Measurements from ENCODE around the gene ACSBG1. TPM values are rescaled to one million over a fixed set of nuclear protein-coding genes. Genes with fewer than 3 reads are reported as not detected.

Gene ACSBG1
- total RNA-seq, 2 experiments from 2014 or later = 0.30 to 0.41 TPM

GRCh38 chr15:78228356-78228996 lies 5.9 kb downstream of the ACSBG1 start:
- Histone ChIP-seq H3K4me3 (ENCODE audit: low read depth, low read length, poor library complexity, severe bottlenecking) (no peak overlapping the region), H4K20me1 (ENCODE audit: insufficient read depth, low read length) (no peaks in the 10 kb centered on the region), H3K79me2 (ENCODE audit: insufficient read depth, low read depth, low read length) (no peaks in the 10 kb centered on the region), H3K36me3 (ENCODE audit: insufficient read depth, low read length) (no peaks in the 10 kb centered on the region), H3K4me1 (ENCODE audit: insufficient read depth, low read length, poor library complexity, severe bottlenecking) (no peaks in the 10 kb centered on the region), H3K4me2 (ENCODE audit: low read length) (no peak overlapping the region), H2AFZ (ENCODE audit: low read length) (no peak overlapping the region), H3K27ac (ENCODE audit: low read depth, low read length, poor library complexity, severe bottlenecking) (no peak overlapping the region), H3K9me2 (ENCODE audit: insufficient read depth, low read length) (no peaks in the 10 kb centered on the region), H3K9me3 (ENCODE audit: low read length) (no peaks in the 10 kb centered on the region)
- no peak for DNase-seq (ENCODE audit: low spot score)
- ChIA-PET CTCF (ENCODE audit: unreplicated experiment) (no interaction called here), POLR2A (interaction anchor here (0.9 kb wide), 1 partner anchor 18 kb away, joined by 3 read pairs; no protein-coding TSS in a partner anchor)
- no TSS peak for BruUV-seq (replicated peaks)
- intact Hi-C loops (cut with micrococcal nuclease; ENCODE audit: unreplicated experiment) = no loop called here
- no peak for TF ChIP-seq EZH2phosphoT487 (IDR thresholded peaks at IDR 0.05; ENCODE audit: borderline replicate concordance, low read depth, low read length)
- TF ChIP-seq, protein P1, sequence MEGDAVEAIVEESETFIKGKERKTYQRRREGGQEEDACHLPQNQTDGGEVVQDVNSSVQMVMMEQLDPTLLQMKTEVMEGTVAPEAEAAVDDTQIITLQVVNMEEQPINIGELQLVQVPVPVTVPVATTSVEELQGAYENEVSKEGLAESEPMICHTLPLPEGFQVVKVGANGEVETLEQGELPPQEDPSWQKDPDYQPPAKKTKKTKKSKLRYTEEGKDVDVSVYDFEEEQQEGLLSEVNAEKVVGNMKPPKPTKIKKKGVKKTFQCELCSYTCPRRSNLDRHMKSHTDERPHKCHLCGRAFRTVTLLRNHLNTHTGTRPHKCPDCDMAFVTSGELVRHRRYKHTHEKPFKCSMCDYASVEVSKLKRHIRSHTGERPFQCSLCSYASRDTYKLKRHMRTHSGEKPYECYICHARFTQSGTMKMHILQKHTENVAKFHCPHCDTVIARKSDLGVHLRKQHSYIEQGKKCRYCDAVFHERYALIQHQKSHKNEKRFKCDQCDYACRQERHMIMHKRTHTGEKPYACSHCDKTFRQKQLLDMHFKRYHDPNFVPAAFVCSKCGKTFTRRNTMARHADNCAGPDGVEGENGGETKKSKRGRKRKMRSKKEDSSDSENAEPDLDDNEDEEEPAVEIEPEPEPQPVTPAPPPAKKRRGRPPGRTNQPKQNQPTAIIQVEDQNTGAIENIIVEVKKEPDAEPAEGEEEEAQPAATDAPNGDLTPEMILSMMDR (conservative IDR thresholded peaks at IDR 0.05; ENCODE audit: low read length) = no peak

DNA sequence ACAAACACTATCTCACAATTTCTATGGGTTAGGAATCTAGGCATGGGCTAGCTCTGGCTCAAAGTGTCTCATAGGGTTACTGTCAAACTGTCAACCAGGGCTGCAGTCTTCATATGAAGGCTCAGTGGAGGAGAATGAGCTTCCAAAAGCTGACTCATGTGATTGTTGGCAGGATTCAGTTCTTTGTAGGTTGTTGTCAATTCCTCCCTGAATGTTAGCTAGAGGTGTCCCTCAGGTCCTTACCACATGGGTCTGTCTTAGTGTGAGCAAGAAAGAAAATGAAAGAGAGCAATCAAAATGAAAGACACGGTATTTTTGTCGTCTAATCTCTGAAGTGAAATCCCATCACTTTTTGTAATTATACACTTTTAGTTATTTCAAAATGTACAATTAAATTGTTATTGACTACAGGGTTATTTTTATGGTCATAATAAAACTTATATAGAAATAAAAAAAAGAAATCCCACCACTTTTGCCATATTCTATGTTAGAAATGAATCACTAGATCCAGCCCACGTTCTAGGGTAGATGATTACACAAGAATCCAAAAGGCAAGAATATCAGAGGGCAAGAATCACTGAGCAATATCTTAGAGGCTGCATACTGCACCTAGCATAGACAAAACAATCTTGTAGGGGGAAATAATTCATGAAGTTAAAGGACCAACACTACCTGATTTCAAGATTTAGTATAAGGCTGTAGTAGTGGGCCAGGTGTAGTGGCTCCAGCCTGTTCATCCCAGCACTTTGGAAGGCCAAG lies 8.4 kb downstream of the ACSBG1 start:
- Histone ChIP-seq H4K20me1 (ENCODE audit: insufficient read depth, low read length) (no peaks in the 10 kb centered on the region), H3K79me2 (ENCODE audit: insufficient read depth, low read depth, low read length) (no peaks in the 10 kb centered on the region), H3K4me3 (ENCODE audit: low read depth, low read length, poor library complexity, severe bottlenecking) (no peak overlapping the region), H2AFZ (ENCODE audit: low read length) (no peak overlapping the region), H3K9me2 (ENCODE audit: insufficient read depth, low read length) (no peaks in the 10 kb centered on the region), H3K27ac (ENCODE audit: low read depth, low read length, poor library complexity, severe bottlenecking) (no peak overlapping the region), H3K4me1 (ENCODE audit: insufficient read depth, low read length, poor library complexity, severe bottlenecking) (no peaks in the 10 kb centered on the region), H3K9me3 (ENCODE audit: low read length) (no peaks in the 10 kb centered on the region), H3K36me3 (ENCODE audit: insufficient read depth, low read length) (no peaks in the 10 kb centered on the region), H3K4me2 (ENCODE audit: low read length) (no peak overlapping the region)
- no TSS peak for BruUV-seq (replicated peaks)
- DNase-seq (ENCODE audit: low spot score) = no peak
- POLR2A ChIA-PET = interaction anchor here (0.6 to 0.7 kb wide), 2 partner anchors 183 to 354 kb away, joined by 3 read pairs; no protein-coding TSS in a partner anchor
- TF ChIP-seq EZH2phosphoT487 (IDR thresholded peaks at IDR 0.05; ENCODE audit: borderline replicate concordance, low read depth, low read length) = no peak
- TF ChIP-seq, protein P1 (conservative IDR thresholded peaks at IDR 0.05; ENCODE audit: low read length) = no peak
- CTCF ChIA-PET (ENCODE audit: unreplicated experiment) = interaction anchor here (0.5 to 0.6 kb wide), 2 partner anchors 14 to 16 kb away, joined by 3 to 4 read pairs; no protein-coding TSS in a partner anchor
- intact Hi-C loops (cut with micrococcal nuclease; ENCODE audit: unreplicated experiment) = no loop called here

- Histone ChIP-seq H3K9me3 (ENCODE audit: low read length) (no peaks in the 10 kb centered on the region), H3K4me2 (ENCODE audit: low read length) (no peak overlapping the region), H2AFZ (ENCODE audit: low read length) (no peak overlapping the region), H3K79me2 (ENCODE audit: insufficient read depth, low read depth, low read length) (no peaks in the 10 kb centered on the region), H4K20me1 (ENCODE audit: insufficient read depth, low read length) (no peaks in the 10 kb centered on the region), H3K9me2 (ENCODE audit: insufficient read depth, low read length) (no peaks in the 10 kb centered on the region), H3K4me1 (ENCODE audit: insufficient read depth, low read length, poor library complexity, severe bottlenecking) (no peaks in the 10 kb centered on the region), H3K27ac (ENCODE audit: low read depth, low read length, poor library complexity, severe bottlenecking) (no peak overlapping the region), H3K36me3 (ENCODE audit: insufficient read depth, low read length) (no peaks in the 10 kb centered on the region), H3K4me3 (ENCODE audit: low read depth, low read length, poor library complexity, severe bottlenecking) (no peak overlapping the region)
- DNase-seq (ENCODE audit: low spot score) = no peak
- no TSS peak for BruUV-seq (replicated peaks)
- ChIA-PET POLR2A (interaction anchor here (1.6 kb wide), 1 partner anchor 20 kb away, joined by 3 read pairs; no protein-coding TSS in a partner anchor), CTCF (ENCODE audit: unreplicated experiment) (no interaction called here)
- intact Hi-C loops (cut with micrococcal nuclease; ENCODE audit: unreplicated experiment) = no loop called here
- TF ChIP-seq EZH2phosphoT487 (IDR thresholded peaks at IDR 0.05; ENCODE audit: borderline replicate concordance, low read depth, low read length) = no peak
- TF ChIP-seq, protein P1 (conservative IDR thresholded peaks at IDR 0.05; ENCODE audit: low read length) = no peak
These were observed 10.3 kb downstream of the ACSBG1 start for GRCh38 chr15:78224023-78224411.

Measured in OCI-LY7 (cell line).